NCI-H2171 (cell line): ENCODE data around the gene PLIN3.
"Not testable (repeated sequence)": the region's sequence is repeated elsewhere in the genome, so short reads cannot be mapped to it uniquely, and the experiment has no call there.

ENCODE experiments used
- DNase-seq: peaks from one replicate; lab custom pipeline; 2025; lab: John Stamatoyannopoulos, UW

The PLIN3 gene

DNA sequence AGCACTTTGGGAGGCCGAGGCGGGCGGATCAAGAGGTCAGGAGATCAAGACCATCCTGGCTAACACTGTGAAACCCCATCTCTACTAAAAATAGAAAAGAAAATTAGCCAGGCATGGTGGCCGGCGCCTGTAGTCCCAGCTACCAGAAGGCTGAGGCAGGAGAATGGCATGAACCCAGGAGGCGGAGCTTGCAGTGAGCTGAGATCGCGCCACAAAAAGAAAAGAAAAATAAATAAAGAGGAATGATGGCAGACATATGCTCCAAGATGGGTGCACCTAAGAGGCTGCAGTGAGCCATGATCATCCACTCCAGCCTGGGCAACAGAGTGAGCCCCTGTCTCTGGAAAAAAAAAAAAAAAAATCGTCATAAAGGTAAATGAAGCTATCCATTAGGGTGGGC is 21.5 kb downstream of the PLIN3 start:
- not testable (repeated sequence) for DNase-seq

- no peak for DNase-seq
Measured at GRCh38 chr19:4844348-4845179, 22.9 kb downstream of the PLIN3 start.

DNA sequence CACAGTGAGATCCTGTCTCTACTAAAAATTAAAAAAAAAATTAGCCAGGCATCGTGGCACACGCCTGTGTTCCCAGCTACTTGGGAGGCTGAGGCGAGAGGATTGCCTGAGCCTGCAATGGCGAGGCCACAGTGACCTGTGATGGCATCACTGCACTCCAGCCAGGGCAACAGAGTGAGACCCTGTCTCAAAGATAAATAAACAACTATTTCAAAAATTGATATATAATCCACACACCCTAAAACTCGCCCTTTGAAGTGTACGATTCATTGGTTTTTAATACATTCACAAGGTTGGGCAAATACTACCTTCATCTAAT is 23.9 kb downstream of the PLIN3 start:
- DNase-seq = no peak

DNA sequence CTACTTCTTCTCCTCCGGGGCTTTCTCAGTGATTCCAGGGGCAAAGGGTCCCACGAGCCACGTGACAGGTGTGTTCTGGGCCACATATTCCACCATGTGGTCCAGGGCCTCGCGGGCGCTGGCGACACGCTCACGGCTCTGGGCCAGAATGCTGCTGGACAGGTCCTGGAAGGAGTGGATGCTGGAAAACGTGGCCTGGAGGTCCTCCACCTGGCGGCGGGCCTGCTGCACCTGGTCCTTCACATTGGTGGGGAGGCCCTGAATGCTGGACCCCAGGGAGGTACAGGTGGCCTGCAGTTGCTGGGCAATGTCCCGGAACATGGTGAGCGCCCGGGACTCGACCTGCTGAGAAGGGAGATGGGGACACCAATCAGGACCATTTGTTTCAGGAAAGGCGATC is 28.3 kb downstream of the PLIN3 start:
- DNase-seq = no peak

- DNase-seq = no peak
Measured at GRCh38 chr19:4832776-4833175, 34.7 kb downstream of the PLIN3 start.

- not testable (repeated sequence) for DNase-seq
Measured at GRCh38 chr19:4831979-4832340, 35.5 kb downstream of the PLIN3 start.

- DNase-seq = no peak
Measured at GRCh38 chr19:4831304-4831978, 36.0 kb downstream of the PLIN3 start, which contains the start of gene TICAM1. TICAM1 (minus strand) TSS chr19:4831712; CDS start chr19:4818377, 13,335 bp downstream.

- no peak for DNase-seq
Measured at GRCh38 chr19:4830768-4831265, 36.6 kb downstream of the PLIN3 start.

- no peak for DNase-seq
Measured at GRCh38 chr19:4830332-4830731, 37.1 kb downstream of the PLIN3 start.

- DNase-seq = no peak
Measured at GRCh38 chr19:4829001-4829712, 38.3 kb downstream of the PLIN3 start.

DNA sequence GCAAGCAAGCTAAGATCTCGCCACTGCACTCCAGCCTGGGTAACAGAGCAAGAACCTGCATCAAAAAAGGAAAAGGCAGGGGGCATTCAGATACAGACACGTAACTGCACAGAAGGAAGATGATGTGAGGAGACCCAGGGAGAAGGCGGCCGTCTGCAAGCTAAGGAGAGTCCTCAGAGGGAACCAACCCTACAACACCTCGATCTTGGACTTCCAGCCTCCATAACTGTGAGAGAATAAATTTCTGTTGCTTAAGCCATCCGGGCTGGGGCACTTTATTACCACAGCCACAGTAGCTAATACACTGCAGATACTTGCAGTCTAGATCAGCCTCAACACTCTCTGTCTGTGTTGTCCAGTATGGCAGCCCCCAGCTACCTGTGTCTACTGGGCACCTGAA is 43.9 kb downstream of the PLIN3 start:
- no peak for DNase-seq

DNA sequence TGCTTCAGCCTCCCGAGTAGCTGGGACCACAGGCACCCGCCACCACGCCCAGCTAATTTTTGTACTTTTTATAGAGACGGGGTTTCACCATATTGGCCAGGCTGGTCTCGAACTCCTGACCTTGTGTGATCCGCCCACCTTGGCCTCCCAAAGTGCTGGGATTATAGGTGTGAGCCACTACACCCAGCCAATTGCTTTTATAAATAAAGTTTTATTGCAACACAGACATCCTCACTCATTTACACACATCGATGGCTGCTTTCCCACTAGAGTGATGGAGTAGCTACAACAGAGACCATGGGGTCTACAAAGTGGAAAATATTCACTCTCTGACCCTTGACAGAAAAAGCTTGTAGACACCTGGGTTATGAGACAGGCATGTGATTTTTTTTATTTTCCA is 45.1 kb downstream of the PLIN3 start:
- not testable (repeated sequence) for DNase-seq

GRCh38 chr19:4821265-4821664 is 46.2 kb downstream of the PLIN3 start:
- DNase-seq = no peak

- no peak for DNase-seq
Measured at GRCh38 chr19:4817467-4818277, 49.8 kb downstream of the PLIN3 start.

DNA sequence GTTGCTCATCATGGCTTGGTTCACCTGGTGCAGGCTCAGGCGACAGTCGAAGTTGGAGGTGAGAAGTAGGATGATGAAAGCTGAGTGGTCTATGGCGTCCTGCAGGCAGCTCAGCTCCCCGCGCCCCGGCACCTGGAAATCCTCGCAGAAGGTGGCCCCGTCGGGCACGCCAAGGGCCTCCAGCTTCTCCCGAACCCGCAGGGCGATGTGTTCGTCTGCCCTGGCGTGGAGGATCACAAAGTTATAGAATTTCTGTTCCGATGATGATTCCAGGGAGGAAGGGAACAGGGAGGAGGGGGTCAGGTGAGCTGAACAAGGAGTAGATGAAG is 50.6 kb downstream of the PLIN3 start:
- no peak for DNase-seq

GRCh38 chr19:4816202-4816949 is 51.1 kb downstream of the PLIN3 start:
- no peak for DNase-seq

GRCh38 chr19:4815426-4816201 is 51.9 kb downstream of the PLIN3 start:
- peak; percentile 95 for DNase-seq

- DNase-seq = no peak
Measured at GRCh38 chr19:4814625-4815425, 52.6 kb downstream of the PLIN3 start.

GRCh38 chr19:4811328-4812131 is 55.9 kb downstream of the PLIN3 start:
- no peak for DNase-seq
